ENCODE measurements around the gene STK33.

- no peak for TF ChIP-seq ZBTB40 (IDR thresholded peaks at IDR 0.05)
- no peak for TF ChIP-seq ZBTB40 (CRISPR knock-in tag; IDR thresholded peaks at IDR 0.05)
- TF ChIP-seq ZFP36L2 (CRISPR knock-in tag; IDR thresholded peaks at IDR 0.05), result no peak
- TF ChIP-seq ZNF367 (CRISPR knock-in tag; IDR thresholded peaks at IDR 0.05; ENCODE audit: borderline replicate concordance), result no peak
- no peak for TF ChIP-seq CHD2 (IDR thresholded peaks at IDR 0.05; ENCODE audit: low read depth, low read length)
- no peak for TF ChIP-seq SP1 (IDR thresholded peaks at IDR 0.05)
- TF ChIP-seq SP1 (CRISPR knock-in tag; IDR thresholded peaks at IDR 0.05), result no peak
- no peak for TF ChIP-seq CTCF (CRISPR knock-in tag; IDR thresholded peaks at IDR 0.05)
- no peak for TF ChIP-seq POLR2A (IDR thresholded peaks at IDR 0.05; ENCODE audit: insufficient read depth in 1 of 2, low read depth in 2 of 2, low read length in 2 of 2)
- TF ChIP-seq SIN3A (IDR thresholded peaks at IDR 0.05; ENCODE audit: borderline replicate concordance, low read depth, low read length), result no peak
These were observed 20.5 kb upstream of the STK33 start for GRCh38 chr11:8614497-8614896.
